Mammary epithelial cell (primary cell): Measurements from ENCODE around the gene WDR27.

ENCODE experiments used
- CTCF ChIP-seq, 2 donors: IDR thresholded peaks in 1 of 2; conservative IDR thresholded peaks in 1 of 2; 2 replicates each; pipeline ENCODE4 v1.5.1; 2011 to 2012; ENCODE audit warnings: inconsistent platforms in 2 of 2, low read length in 2 of 2, mild to moderate bottlenecking in 2 of 2, control low read depth in 1 of 2, low read depth in 1 of 2; ENCODE audit not compliant: insufficient read depth in 1 of 2; ENCODE audit errors: extremely low read depth in 1 of 2
- EZH2 ChIP-seq: IDR thresholded peaks from 2 replicates; pipeline ENCODE4 v1.6.1; 2012; ENCODE audit warnings: low read length, inconsistent platforms, borderline replicate concordance

GRCh38 chr6:169452117-169452868 lies 249.5 kb downstream of the WDR27 start:
- no peak for TF ChIP-seq EZH2
- no peak for TF ChIP-seq CTCF (conservative IDR thresholded peaks at IDR 0.05 in 1 of 2, IDR thresholded peaks at IDR 0.05 in 1 of 2; ENCODE audit: extremely low read depth in 1 of 2, insufficient read depth in 1 of 2, low read depth in 1 of 2, low read length in 2 of 2)
